Type B pancreatic cell (in vitro differentiated cells): Measurements from ENCODE around the gene CYSRT1. TPM values are rescaled to one million over a fixed set of nuclear protein-coding genes. Genes with fewer than 3 reads are reported as not detected.
A peak's percentile ranks its signal among the peaks of the same experiment; 100 is the strongest.

Source experiments
- DNase-seq: peaks from one replicate; pipeline ENCODE4 v3.0.0; 2021; ENCODE audit warnings: mixed read lengths; ENCODE audit not compliant: unreplicated experiment; ENCODE audit errors: extremely low spot score
- H3K27ac Mint-ChIP-seq: 2 replicates; pipeline ENCODE4 v1.8.0; 2021; ENCODE audit warnings: mild to moderate bottlenecking, mixed read lengths
- H3K27me3 Mint-ChIP-seq: 2 replicates; pipeline ENCODE4 v1.8.0; 2021; ENCODE audit warnings: mixed read lengths
- H3K36me3 Mint-ChIP-seq: 2 replicates; pipeline ENCODE4 v1.8.0; 2021; ENCODE audit warnings: mixed read lengths
- H3K4me1 Mint-ChIP-seq: one replicate; pipeline ENCODE4 v1.8.0; 2021; ENCODE audit warnings: mixed read lengths; ENCODE audit not compliant: unreplicated experiment
- H3K4me3 Mint-ChIP-seq: 2 replicates; pipeline ENCODE4 v1.8.0; 2021; ENCODE audit warnings: mild to moderate bottlenecking, mixed read lengths
- H3K9me3 Mint-ChIP-seq: 2 replicates; pipeline ENCODE4 v1.8.0; 2021; ENCODE audit warnings: mixed read lengths
- CTCF ChIP-seq: fragments of 200-600 bp; sonication (generic); conservative IDR thresholded peaks from 2 replicates; pipeline ENCODE4 v1.5.0; 2021; ENCODE audit warnings: antibody characterized with exemption, mild to moderate bottlenecking
- total RNA-seq: library from RNA; stranded (reverse); gene quantifications from 2 replicates; pipeline ENCODE4 v1.2.1, GENCODE V29; 2021; ENCODE audit warnings: low replicate concordance

The CYSRT1 gene
- total RNA-seq, 1 donor from 2014 or later: 1.5 TPM

GRCh38 chr9:137270929-137271695 is 46.1 kb downstream of the CYSRT1 start:
- H3K4me1 Mint-ChIP-seq: peaks cover 12% of the 10 kb centered on the region
- no peak for TF ChIP-seq CTCF
- no peaks in the 10 kb centered on the region for H3K36me3 Mint-ChIP-seq
- H3K9me3 Mint-ChIP-seq: no peaks in the 10 kb centered on the region
- no peak overlapping the region for H3K4me3 Mint-ChIP-seq
- no peaks in the 10 kb centered on the region for H3K27me3 Mint-ChIP-seq
- H3K27ac Mint-ChIP-seq: no peak overlapping the region
- peak; percentile 68 for DNase-seq

- no peak for DNase-seq
- Mint-ChIP-seq H3K27ac (no peak overlapping the region), H3K4me3 (no peak overlapping the region), H3K9me3 (no peaks in the 10 kb centered on the region), H3K36me3 (no peaks in the 10 kb centered on the region), H3K27me3 (no peaks in the 10 kb centered on the region), H3K4me1 (peaks cover 13% of the 10 kb centered on the region)
- no peak for TF ChIP-seq CTCF
These were observed 46.7 kb downstream of the CYSRT1 start for GRCh38 chr9:137271696-137272076.

DNA sequence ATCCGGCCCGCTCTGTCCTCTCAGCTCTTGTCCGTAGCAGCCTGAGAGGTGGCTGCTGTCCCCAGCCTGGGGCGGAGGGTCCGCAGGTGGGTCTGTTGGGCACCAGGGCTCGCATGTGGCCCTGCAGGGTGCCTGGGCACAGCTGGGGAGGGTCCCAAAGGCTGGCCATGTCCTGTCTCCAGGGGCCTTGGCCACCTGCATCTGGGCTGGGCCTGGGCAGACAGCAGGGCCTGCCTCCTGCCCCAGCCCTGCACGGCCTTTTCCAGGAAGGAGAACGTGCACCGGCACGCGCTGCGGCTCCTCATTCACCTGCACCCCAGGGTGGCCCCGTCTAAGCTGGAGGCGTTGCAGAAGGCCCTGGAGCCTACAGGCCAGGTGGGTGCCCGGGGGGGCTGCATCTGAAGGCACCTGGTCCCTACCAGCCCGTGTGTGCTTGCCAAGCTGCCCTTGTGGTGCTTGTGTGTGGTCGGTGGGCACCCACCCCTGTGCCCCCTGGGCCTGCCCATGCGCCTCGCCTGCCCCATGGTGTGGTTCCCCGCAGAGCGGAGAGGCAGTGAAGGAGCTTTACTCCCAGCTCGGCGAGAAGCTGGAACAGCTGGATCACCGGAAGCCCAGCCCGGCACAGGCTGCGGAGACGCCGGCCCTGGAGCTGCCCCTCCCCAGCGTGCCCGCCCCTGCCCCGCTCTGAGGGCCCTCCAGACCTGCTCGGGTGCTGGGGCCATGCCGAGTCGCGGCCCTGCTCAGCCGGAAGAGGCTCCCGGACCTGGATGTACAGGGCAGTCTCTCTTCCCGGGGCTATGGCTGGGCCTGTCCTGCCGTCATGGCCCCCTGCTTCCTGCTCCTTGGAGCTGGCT is 47.5 kb downstream of the CYSRT1 start:
- DNase-seq: peak; percentile 65
- no peaks in the 10 kb centered on the region for H3K27me3 Mint-ChIP-seq
- no peak overlapping the region for H3K27ac Mint-ChIP-seq
- no peak for TF ChIP-seq CTCF
- H3K4me1 Mint-ChIP-seq: peaks cover 17% of the 10 kb centered on the region
- no peaks in the 10 kb centered on the region for H3K36me3 Mint-ChIP-seq
- no peak overlapping the region for H3K4me3 Mint-ChIP-seq
- H3K9me3 Mint-ChIP-seq: no peaks in the 10 kb centered on the region

GRCh38 chr9:137273095-137273490 is 48.1 kb downstream of the CYSRT1 start:
- H3K9me3 Mint-ChIP-seq: no peaks in the 10 kb centered on the region
- H3K27ac Mint-ChIP-seq: no peak overlapping the region
- no peaks in the 10 kb centered on the region for H3K36me3 Mint-ChIP-seq
- no peak for DNase-seq
- H3K4me3 Mint-ChIP-seq: no peak overlapping the region
- peaks cover 17% of the 10 kb centered on the region for H3K4me1 Mint-ChIP-seq
- TF ChIP-seq CTCF: no peak
- no peaks in the 10 kb centered on the region for H3K27me3 Mint-ChIP-seq

DNA sequence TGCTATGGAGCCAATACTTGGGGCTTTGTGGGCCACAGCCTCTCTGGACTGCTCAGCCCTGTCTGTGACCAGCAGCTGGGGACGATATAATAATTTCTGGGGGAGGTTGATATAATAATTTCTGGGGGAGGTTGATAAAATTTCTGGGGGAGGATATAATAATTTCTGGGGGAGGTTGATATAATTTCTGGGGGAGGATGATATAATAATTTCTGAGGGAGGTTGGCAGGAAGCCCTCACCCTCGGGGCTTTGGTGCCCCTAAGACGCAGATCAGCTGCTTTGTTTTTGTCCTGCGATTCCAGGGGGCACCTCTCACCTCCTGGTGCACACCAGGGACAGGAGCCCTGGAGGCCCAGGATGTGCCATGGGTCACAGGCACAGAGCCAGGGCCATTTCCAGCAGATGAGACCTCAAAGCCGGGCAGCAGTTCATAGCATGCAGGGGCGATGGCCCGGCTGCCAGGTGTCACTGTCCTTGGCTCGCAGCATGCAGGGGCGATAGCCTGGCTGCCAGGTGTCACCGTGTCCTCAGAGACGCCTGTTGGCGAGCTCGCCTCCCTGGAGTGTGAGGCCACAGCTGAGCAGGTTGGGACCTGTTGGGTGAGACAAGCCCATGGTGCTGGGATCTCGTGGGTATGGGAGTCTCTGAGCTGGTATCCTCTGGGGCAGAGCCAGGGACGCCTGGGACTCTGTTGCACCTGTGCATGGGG is 48.8 kb downstream of the CYSRT1 start:
- no peaks in the 10 kb centered on the region for H3K36me3 Mint-ChIP-seq
- peaks cover 17% of the 10 kb centered on the region for H3K4me1 Mint-ChIP-seq
- TF ChIP-seq CTCF: no peak
- no peak overlapping the region for H3K4me3 Mint-ChIP-seq
- no peaks in the 10 kb centered on the region for H3K27me3 Mint-ChIP-seq
- DNase-seq: no peak
- no peaks in the 10 kb centered on the region for H3K9me3 Mint-ChIP-seq
- H3K27ac Mint-ChIP-seq: no peak overlapping the region
